Measurements from ENCODE around the gene MSH3.

MSH3 gene

DNA sequence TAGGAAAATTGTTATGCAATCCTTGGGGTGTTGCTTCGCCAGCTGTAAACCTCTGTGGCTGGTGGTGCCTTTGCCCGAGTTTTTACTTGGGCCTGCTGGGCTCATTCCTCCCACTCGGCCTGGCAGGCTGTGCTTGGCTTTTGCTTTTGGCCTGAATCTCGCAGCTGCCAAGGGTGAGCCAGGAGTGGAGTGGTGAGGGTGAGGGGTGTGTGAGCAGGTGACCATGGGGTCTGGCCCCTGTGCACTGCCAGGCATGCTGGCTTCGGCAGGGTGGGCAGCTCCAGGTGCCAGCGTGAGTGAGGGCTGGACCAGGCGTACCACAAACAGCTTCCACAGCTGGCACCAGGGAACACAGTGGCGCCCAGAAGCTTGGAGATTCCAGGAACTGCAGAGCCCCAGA, 12.9 kb downstream of the MSH3 start:
- H3K4me1 Mint-ChIP-seq (ENCODE audit: low read depth): no peaks in the 10 kb centered on the region
- no peak overlapping the region for H3K4me3 Mint-ChIP-seq
- intact Hi-C loops (cut with micrococcal nuclease): no loop called here
- H3K27me3 Mint-ChIP-seq: no peaks in the 10 kb centered on the region
- H3K36me3 Mint-ChIP-seq (ENCODE audit: low read depth): peaks cover 82% of the 10 kb centered on the region
- no peaks in the 10 kb centered on the region for H3K9me3 Mint-ChIP-seq
- H3K27ac Mint-ChIP-seq: no peak overlapping the region

DNA sequence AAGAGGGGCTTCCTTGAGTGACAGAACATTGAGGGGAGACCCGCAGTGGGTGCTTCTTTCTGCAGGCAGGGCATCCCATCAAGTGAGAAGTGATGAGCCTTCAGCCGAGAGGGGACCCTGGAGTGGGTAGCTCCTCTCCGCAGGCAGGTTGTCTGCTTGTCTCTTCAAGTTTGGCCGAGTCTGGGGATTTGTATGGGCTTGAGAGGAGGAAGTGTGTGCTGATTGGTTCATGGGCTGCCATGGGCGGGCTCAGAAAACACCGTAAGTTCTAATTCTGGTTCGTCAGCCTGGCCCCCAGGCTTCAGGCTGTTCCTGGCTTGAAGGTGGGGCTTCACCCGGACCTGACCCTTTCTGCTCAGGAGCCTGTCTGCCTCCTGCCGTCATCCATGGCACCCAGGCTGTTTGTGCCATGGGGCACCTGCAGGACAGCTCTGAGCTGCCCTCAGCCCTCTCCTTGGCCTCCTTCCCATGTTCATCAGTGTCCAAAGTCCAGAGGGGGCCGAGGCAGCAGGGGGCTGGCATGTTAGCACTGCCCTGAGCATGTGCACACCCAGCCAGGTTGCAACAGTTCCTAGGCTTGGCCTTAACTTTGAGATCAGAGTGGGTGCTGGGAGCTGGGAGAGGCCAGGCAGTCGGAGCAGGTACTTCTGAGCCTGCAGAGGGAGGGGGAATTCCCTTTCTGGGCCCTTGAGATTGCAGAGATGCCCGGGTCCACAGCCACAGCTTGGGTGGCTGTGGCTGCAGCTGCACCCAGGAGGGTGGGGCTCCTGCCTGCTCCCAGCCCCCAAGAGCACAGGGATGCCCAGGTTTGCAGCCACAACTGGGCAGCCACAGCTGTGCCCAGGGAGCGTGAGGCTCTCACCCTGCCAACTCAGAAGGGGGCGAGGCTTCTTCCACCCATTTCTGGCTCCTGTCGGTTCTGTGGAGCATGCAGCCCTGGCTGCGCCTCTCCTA, 13.8 kb downstream of the MSH3 start:
- no peaks in the 10 kb centered on the region for H3K27me3 Mint-ChIP-seq
- H3K36me3 Mint-ChIP-seq (ENCODE audit: low read depth): peaks cover 82% of the 10 kb centered on the region
- H3K9me3 Mint-ChIP-seq: no peaks in the 10 kb centered on the region
- no peaks in the 10 kb centered on the region for H3K4me1 Mint-ChIP-seq (ENCODE audit: low read depth)
- intact Hi-C loops (cut with micrococcal nuclease): no loop called here
- no peak overlapping the region for H3K4me3 Mint-ChIP-seq
- no peak overlapping the region for H3K27ac Mint-ChIP-seq

DNA sequence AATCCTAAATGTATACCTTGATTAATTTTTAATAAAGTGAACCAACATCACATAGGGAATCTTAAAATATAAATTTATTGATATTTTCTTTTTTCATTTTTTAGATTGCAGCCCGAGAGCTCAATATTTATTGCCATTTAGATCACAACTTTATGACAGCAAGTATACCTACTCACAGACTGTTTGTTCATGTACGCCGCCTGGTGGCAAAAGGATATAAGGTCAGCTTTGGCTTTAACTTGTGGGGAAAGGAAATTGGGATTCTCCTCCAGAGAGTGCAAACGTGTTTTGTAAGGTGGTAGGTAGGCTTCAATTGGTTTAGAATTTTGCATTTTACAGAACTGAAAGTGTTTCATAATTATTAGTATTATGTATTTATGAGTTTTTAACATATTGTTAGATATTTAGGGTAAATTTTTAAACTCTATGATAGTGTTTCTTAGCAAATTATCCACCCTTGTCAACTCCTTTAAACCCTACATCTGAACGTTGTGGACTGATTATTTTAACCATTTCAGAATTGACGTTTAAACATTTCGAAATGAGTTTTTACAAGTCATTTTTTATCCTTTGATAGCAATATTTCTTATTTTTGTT, 17.8 kb downstream of the MSH3 start:
- Mint-ChIP-seq H3K27ac (no peak overlapping the region), H3K9me3 (no peaks in the 10 kb centered on the region), H3K4me3 (no peak overlapping the region), H3K36me3 (ENCODE audit: low read depth) (peaks cover 69% of the 10 kb centered on the region), H3K4me1 (ENCODE audit: low read depth) (no peaks in the 10 kb centered on the region), H3K27me3 (no peaks in the 10 kb centered on the region)
- intact Hi-C loops (cut with micrococcal nuclease): loop anchor here (2.0 kb wide), 1 partner anchor 183 kb away; the partner anchor contains the start of gene FAM151B

DNA sequence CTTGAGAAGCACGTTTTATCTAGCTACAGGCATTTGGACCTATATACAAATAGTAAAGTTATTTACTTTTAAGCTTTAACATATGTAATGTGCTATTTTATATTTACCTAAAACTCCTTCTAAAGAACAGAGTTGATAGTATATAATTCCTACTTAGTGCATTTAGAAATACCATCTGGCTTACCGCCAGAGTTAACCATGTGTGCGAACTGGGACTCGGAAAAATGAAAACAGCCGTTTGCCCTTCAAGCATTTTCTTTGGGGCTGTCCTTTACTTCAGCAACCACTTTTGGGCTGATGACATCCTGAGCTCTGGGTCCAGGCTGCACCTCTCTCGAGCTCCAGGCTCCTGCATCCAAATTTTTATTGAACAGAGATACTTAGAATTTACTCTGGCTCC, 22.3 kb downstream of the MSH3 start:
- Mint-ChIP-seq H3K27ac (no peak overlapping the region), H3K4me1 (ENCODE audit: low read depth) (no peaks in the 10 kb centered on the region), H3K36me3 (ENCODE audit: low read depth) (peaks cover 54% of the 10 kb centered on the region), H3K27me3 (no peaks in the 10 kb centered on the region), H3K4me3 (no peak overlapping the region), H3K9me3 (no peaks in the 10 kb centered on the region)
- intact Hi-C loops (cut with micrococcal nuclease): no loop called here

DNA sequence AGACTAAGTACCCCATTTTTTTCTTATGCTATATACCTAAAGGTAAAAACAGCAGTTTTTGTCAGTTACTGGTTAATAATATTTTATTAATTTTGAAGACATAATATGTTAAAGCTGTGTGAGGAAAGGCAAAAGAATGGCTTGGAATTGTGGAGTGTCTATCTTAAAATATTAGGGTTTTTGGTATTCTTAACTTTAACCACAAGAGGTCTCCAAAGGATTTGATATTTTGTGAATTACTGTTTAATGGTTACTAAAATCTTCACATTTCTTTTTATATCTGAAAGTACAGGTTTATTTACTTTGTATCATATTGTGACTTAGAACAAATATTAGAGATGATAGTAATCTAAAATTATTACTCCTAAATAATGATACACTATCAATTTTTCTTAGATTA, 32.3 kb downstream of the MSH3 start:
- intact Hi-C loops (cut with micrococcal nuclease): loop anchor here (2.0 to 5.0 kb wide), 2 partner anchors 421 to 508 kb away; no protein-coding TSS in a partner anchor
- H3K27ac Mint-ChIP-seq: no peak overlapping the region
- H3K36me3 Mint-ChIP-seq (ENCODE audit: low read depth): peaks cover 62% of the 10 kb centered on the region
- no peak overlapping the region for H3K4me3 Mint-ChIP-seq
- peaks cover 6% of the 10 kb centered on the region for H3K4me1 Mint-ChIP-seq (ENCODE audit: low read depth)
- H3K9me3 Mint-ChIP-seq: no peaks in the 10 kb centered on the region
- no peaks in the 10 kb centered on the region for H3K27me3 Mint-ChIP-seq

DNA sequence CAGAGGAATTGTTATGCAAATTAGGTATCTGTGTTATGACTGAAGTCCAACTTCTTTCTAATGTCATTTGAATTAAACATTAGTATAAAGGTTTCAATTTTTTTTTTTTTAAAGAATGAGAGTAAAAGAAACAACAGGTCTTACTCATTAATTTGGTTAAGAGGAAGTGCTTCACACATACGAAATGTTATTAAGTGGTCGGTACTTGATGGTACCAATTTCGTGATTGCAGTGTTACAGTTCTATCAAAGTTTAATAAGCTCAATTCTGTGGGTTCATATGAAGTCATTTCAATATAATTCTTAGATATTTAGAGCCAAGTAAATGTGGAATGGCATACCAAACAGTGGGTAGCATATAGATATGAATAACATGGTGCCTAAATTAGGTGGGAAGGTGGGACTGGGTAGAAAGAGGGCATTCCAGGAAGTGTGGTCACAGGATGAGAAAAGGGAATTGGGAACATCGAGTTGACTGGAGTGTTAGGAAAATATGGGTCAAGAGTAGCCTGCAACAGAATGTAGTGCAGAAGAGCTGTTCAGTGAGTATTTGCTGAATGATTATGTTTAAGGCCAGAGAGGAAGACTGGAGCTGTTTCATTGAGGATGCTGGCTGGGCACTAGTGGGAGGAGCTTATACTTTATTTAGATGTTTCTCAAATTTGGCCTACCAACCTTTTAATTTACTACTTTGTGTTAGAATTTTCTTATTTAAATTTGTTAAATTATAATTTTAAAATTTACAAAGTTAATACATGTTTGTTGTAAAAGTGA, 34.4 kb downstream of the MSH3 start:
- peaks cover 6% of the 10 kb centered on the region for H3K4me1 Mint-ChIP-seq (ENCODE audit: low read depth)
- H3K36me3 Mint-ChIP-seq (ENCODE audit: low read depth): peaks cover 41% of the 10 kb centered on the region
- H3K4me3 Mint-ChIP-seq: no peak overlapping the region
- intact Hi-C loops (cut with micrococcal nuclease): loop anchor here (5.0 kb wide), 1 partner anchor 418 kb away; no protein-coding TSS in a partner anchor
- no peaks in the 10 kb centered on the region for H3K27me3 Mint-ChIP-seq
- H3K9me3 Mint-ChIP-seq: no peaks in the 10 kb centered on the region
- no peak overlapping the region for H3K27ac Mint-ChIP-seq

DNA sequence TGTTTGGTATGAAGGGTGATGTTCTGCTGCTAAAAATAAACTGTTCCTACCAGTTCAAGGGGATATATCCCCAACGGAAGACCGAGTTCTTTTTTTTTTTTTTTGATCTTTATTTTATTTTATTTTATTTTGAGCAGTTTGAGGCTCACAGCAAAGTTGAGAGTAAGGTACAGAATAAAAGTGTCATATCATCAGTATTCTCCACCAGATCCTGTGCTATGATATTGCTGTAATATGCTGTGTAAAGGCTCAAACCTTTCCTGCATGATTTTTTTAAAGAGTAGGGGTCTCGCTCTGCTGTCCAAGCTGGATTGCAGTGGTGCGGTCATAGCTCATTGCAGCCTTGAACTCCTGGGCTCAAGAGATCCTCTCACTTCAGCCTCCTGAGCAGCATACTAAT, 35.2 kb downstream of the MSH3 start:
- Mint-ChIP-seq H3K36me3 (ENCODE audit: low read depth) (peaks cover 37% of the 10 kb centered on the region), H3K27ac (no peak overlapping the region), H3K4me1 (ENCODE audit: low read depth) (peaks cover 6% of the 10 kb centered on the region), H3K4me3 (no peak overlapping the region), H3K27me3 (no peaks in the 10 kb centered on the region), H3K9me3 (no peaks in the 10 kb centered on the region)
- intact Hi-C loops (cut with micrococcal nuclease): loop anchor here (5.0 kb wide), 1 partner anchor 418 kb away; no protein-coding TSS in a partner anchor

DNA sequence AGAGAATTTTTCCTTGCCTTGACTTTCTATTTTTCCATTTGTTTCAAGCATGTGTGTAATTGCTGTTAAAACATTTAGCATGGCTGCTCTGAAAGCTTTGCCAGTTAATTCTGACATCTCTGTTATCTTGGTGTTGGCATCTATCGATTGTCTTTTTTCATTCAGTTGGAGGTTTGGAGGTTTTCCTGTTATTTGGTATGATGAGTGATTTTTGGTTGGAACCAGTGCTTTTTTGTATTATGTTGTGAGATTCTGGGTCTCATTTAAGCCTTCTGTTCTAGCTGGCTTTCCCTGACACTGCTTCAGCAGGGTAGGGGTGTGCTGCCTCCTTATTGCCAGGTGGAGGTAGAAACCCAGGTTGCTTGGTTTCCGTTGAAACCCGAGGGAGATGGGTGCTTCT, 41.2 kb downstream of the MSH3 start:
- Mint-ChIP-seq H3K36me3 (ENCODE audit: low read depth) (peaks cover 23% of the 10 kb centered on the region), H3K4me3 (no peak overlapping the region), H3K27ac (no peak overlapping the region), H3K9me3 (no peaks in the 10 kb centered on the region), H3K4me1 (ENCODE audit: low read depth) (no peaks in the 10 kb centered on the region), H3K27me3 (no peaks in the 10 kb centered on the region)
- intact Hi-C loops (cut with micrococcal nuclease): no loop called here

DNA sequence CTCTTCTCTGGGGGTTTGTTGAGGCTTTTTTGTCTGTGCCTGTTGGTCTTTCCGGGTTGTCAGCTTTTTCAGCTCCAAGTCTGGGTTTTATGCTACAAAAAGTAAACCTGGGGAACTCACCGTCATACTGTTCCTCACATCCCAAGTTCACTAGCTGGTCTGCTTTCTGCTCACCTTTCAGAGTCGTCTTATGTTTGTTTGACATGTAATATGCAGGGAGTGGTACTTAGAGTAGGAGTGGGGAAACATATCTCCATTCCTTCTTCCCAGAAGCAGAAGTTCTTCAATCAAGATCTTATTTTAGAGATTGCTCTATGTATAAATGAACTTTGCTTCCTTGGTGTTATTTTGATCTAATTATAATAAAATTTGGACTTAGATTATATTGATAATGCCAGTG, 42.0 kb downstream of the MSH3 start:
- Mint-ChIP-seq H3K27ac (no peak overlapping the region), H3K4me3 (no peak overlapping the region), H3K9me3 (no peaks in the 10 kb centered on the region), H3K4me1 (ENCODE audit: low read depth) (no peaks in the 10 kb centered on the region), H3K27me3 (no peaks in the 10 kb centered on the region), H3K36me3 (ENCODE audit: low read depth) (peaks cover 27% of the 10 kb centered on the region)
- intact Hi-C loops (cut with micrococcal nuclease): no loop called here

DNA sequence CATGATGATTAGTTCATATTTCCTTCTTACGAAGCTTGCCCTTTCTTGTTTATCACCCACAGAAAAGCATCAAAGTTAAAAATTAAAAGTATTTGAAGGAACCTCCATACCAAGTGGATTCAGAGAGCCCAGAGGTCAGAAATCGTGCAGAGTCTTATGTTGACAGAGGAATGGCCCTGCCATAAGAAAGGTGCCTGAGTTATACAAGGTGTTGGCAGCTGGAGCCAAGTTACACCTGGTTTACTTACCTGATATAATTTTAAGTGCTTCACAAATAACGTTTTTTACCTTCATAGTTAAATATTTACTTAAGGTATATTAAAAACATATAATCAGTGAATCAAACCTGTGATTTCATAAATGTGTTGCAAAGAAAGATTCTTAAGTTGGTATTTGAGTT, 42.6 kb downstream of the MSH3 start:
- intact Hi-C loops (cut with micrococcal nuclease): no loop called here
- no peak overlapping the region for H3K27ac Mint-ChIP-seq
- no peaks in the 10 kb centered on the region for H3K4me1 Mint-ChIP-seq (ENCODE audit: low read depth)
- H3K4me3 Mint-ChIP-seq: no peak overlapping the region
- H3K27me3 Mint-ChIP-seq: no peaks in the 10 kb centered on the region
- no peaks in the 10 kb centered on the region for H3K9me3 Mint-ChIP-seq
- peaks cover 34% of the 10 kb centered on the region for H3K36me3 Mint-ChIP-seq (ENCODE audit: low read depth)

DNA sequence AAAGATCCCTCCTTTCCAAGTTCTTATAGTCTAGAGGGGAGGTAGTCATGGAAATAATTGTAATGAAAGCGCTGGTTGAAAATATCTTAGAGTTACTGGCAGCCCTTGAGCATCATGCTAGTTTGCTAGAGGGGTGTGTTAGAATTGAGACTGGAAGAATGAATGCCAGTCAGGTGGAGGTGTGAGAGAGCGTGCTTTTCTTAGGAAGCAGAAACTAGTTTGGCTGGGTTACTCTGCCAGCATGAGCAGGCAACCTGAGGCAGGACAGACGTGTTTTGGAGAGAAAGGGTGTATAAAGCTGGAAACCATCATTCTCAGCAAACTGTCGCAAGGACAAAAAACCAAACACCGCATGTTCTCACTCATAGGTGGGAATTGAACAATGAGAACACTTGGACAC, 43.9 kb downstream of the MSH3 start:
- Mint-ChIP-seq H3K9me3 (no peaks in the 10 kb centered on the region), H3K27ac (no peak overlapping the region), H3K4me3 (no peak overlapping the region), H3K27me3 (no peaks in the 10 kb centered on the region), H3K36me3 (ENCODE audit: low read depth) (peaks cover 38% of the 10 kb centered on the region), H3K4me1 (ENCODE audit: low read depth) (no peaks in the 10 kb centered on the region)
- intact Hi-C loops (cut with micrococcal nuclease): no loop called here

DNA sequence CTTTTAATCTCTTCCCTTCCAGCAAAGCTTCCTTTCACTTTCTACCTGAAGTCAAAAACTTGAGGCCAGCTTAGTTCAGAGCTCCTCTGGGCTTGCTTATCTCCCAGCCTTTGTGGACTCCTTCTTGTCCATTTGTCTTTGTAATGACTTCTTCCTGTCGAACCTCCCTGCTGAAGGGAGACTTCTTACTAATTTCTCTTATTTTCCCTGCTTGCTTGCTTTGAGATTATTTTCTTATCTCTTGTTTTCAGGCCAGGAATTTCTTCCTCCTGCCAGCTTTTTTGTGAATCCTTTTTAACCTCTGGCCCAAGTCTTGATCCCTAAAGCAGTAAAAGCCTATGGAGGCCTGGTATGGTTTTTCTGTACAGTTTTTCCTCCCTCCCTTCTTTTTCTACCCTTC, 47.1 kb downstream of the MSH3 start:
- Mint-ChIP-seq H3K9me3 (no peaks in the 10 kb centered on the region), H3K36me3 (ENCODE audit: low read depth) (peaks cover 40% of the 10 kb centered on the region), H3K4me1 (ENCODE audit: low read depth) (no peaks in the 10 kb centered on the region), H3K27me3 (no peaks in the 10 kb centered on the region), H3K4me3 (no peak overlapping the region), H3K27ac (no peak overlapping the region)
- intact Hi-C loops (cut with micrococcal nuclease): no loop called here

DNA sequence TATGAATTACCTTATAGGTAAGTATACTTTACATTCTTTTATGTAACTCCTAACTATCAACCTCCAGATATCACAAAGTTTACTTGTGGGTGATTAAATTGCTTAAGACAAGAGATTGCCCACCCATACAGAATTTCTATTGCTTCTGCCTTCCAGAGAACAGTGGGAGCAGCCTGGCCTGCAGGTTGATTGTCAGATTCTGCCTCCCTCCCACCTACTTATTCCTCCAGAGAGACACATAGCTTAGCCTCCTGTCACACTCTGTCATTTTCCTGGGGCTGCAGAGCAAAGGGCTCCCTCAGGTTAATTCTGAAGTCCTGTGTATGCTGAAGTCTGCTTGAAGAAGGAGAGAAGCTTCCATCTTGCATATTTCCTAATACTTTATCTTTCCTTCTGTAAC, 48.8 kb downstream of the MSH3 start:
- Mint-ChIP-seq H3K4me3 (no peak overlapping the region), H3K9me3 (no peaks in the 10 kb centered on the region), H3K27me3 (no peaks in the 10 kb centered on the region), H3K36me3 (ENCODE audit: low read depth) (peaks cover 36% of the 10 kb centered on the region), H3K4me1 (ENCODE audit: low read depth) (no peaks in the 10 kb centered on the region), H3K27ac (no peak overlapping the region)
- intact Hi-C loops (cut with micrococcal nuclease): no loop called here

DNA sequence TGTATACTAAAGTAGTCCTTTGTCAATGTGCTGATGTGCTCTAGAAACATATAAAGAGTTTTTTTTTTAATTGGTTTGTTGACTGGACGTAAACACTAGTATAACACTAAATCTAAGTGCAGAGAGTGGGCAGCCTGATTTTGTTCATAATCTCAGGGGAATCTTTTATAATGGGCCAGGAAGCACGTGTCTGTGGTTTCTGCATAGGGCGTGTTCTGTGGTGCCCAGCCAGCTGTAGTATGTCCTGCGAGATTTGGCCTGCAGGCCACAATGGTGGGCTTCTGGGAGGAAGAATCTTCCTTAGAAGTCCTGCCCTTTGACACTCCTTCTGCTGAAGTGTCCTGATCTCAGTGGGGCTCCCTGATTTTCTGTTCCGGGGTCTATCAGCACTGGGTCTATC, 49.3 kb downstream of the MSH3 start:
- no peaks in the 10 kb centered on the region for H3K27me3 Mint-ChIP-seq
- no peaks in the 10 kb centered on the region for H3K9me3 Mint-ChIP-seq
- H3K27ac Mint-ChIP-seq: no peak overlapping the region
- H3K36me3 Mint-ChIP-seq (ENCODE audit: low read depth): peaks cover 37% of the 10 kb centered on the region
- H3K4me1 Mint-ChIP-seq (ENCODE audit: low read depth): no peaks in the 10 kb centered on the region
- intact Hi-C loops (cut with micrococcal nuclease): no loop called here
- H3K4me3 Mint-ChIP-seq: no peak overlapping the region

Data from dendritic cell treated with granulocyte-macrophage colony-stimulating factor and Interleukin-4, amounts not matched to agents 40 ng/mL and 50 ng/mL, for 4 days (primary cell).